GM18873 (cell line): Measurements from ENCODE around the gene MRAP.
"Not testable (repeated sequence)": the region's sequence is repeated elsewhere in the genome, so short reads cannot be mapped to it uniquely, and the experiment has no call there.

Source experiments
- ATAC-seq: cut with Tn5 transposase; IDR thresholded peaks from one replicate; pipeline ENCODE4 v1.9.1; 2021; ENCODE audit warnings: mild to moderate bottlenecking, moderate library complexity, moderate number of reproducible peaks; ENCODE audit not compliant: unreplicated experiment, low FRiP score

MRAP gene

GRCh38 chr21:32298148-32298559 is 501 bp upstream of the MRAP start:
- ATAC-seq = no peak

- no peak for ATAC-seq
Observed at GRCh38 chr21:32299695-32300094, 1.0 kb downstream of the MRAP start.

- ATAC-seq = no peak
Observed at GRCh38 chr21:32300117-32300681, 1.5 kb downstream of the MRAP start.

GRCh38 chr21:32301596-32301995 is 2.9 kb downstream of the MRAP start:
- ATAC-seq = no peak

GRCh38 chr21:32302560-32302959 is 3.9 kb downstream of the MRAP start:
- no peak for ATAC-seq

- ATAC-seq = no peak
Observed at GRCh38 chr21:32303385-32303784, 4.7 kb downstream of the MRAP start.

- no peak for ATAC-seq
Observed at GRCh38 chr21:32304998-32305397, 6.3 kb downstream of the MRAP start.

- ATAC-seq = no peak
Observed at GRCh38 chr21:32306021-32306780, 7.5 kb downstream of the MRAP start.

- no peak for ATAC-seq
Observed at GRCh38 chr21:32307706-32308105, 9.1 kb downstream of the MRAP start.

- ATAC-seq = no peak
Observed at GRCh38 chr21:32308696-32309095, 10.0 kb downstream of the MRAP start.

- ATAC-seq = no peak
Observed at GRCh38 chr21:32309906-32310460, 11.3 kb downstream of the MRAP start.

- ATAC-seq = not testable (repeated sequence)
Observed at GRCh38 chr21:32310976-32311375, 12.3 kb downstream of the MRAP start.

- ATAC-seq = no peak
Observed at GRCh38 chr21:32311621-32312020, 13.0 kb downstream of the MRAP start.

- ATAC-seq = no peak
Observed at GRCh38 chr21:32312326-32312725, 13.7 kb downstream of the MRAP start.

- ATAC-seq = no peak
Observed at GRCh38 chr21:32312976-32313375, 14.3 kb downstream of the MRAP start.

GRCh38 chr21:32314806-32315205 is 16.2 kb downstream of the MRAP start:
- no peak for ATAC-seq

- ATAC-seq = no peak
Observed at GRCh38 chr21:32315511-32316281, 17.0 kb downstream of the MRAP start.

GRCh38 chr21:32316361-32317215 is 17.9 kb downstream of the MRAP start:
- ATAC-seq = no peak

- no peak for ATAC-seq
Observed at GRCh38 chr21:32317726-32318125, 19.1 kb downstream of the MRAP start.

GRCh38 chr21:32319012-32319411 is 20.4 kb downstream of the MRAP start:
- ATAC-seq = no peak
